SU-DHL-6 (cell line): ENCODE measurements around the gene FXYD2.

Experiments used
- EZH2phosphoT487 ChIP-seq: fragments of 200-600 bp; sonication (generic), shearing (Covaris generic); conservative IDR thresholded peaks from 2 replicates; pipeline ENCODE4 v1.6.1; 2018; ENCODE audit warnings: mild to moderate bottlenecking, antibody characterized with exemption, low read length, moderate library complexity, mixed read lengths
- TF ChIP-seq, protein P1 (sequence below): fragments of 200-600 bp; sonication (generic); IDR thresholded peaks from one replicate; pipeline ENCODE4 v1.5.1; 2017; ENCODE audit warnings: antibody characterized with exemption, mild to moderate bottlenecking, low read length, moderate library complexity; ENCODE audit not compliant: insufficient read depth, poor library complexity, severe bottlenecking

- TF ChIP-seq, protein P1, sequence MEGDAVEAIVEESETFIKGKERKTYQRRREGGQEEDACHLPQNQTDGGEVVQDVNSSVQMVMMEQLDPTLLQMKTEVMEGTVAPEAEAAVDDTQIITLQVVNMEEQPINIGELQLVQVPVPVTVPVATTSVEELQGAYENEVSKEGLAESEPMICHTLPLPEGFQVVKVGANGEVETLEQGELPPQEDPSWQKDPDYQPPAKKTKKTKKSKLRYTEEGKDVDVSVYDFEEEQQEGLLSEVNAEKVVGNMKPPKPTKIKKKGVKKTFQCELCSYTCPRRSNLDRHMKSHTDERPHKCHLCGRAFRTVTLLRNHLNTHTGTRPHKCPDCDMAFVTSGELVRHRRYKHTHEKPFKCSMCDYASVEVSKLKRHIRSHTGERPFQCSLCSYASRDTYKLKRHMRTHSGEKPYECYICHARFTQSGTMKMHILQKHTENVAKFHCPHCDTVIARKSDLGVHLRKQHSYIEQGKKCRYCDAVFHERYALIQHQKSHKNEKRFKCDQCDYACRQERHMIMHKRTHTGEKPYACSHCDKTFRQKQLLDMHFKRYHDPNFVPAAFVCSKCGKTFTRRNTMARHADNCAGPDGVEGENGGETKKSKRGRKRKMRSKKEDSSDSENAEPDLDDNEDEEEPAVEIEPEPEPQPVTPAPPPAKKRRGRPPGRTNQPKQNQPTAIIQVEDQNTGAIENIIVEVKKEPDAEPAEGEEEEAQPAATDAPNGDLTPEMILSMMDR: no peak
- no peak for TF ChIP-seq EZH2phosphoT487
Measured at GRCh38 chr11:117808784-117809183, 15.8 kb downstream of the FXYD2 start.
